Measurements from ENCODE around the gene KRTAP29-1. TPM values are rescaled to one million over a fixed set of nuclear protein-coding genes. Genes with fewer than 3 reads are reported as not detected.
"Not testable (repeated sequence)": the region's sequence is repeated elsewhere in the genome, so short reads cannot be mapped to it uniquely, and the experiment has no call there.

The KRTAP29-1 gene
- total RNA-seq, 1 donor from 2014 or later, result not detected

DNA sequence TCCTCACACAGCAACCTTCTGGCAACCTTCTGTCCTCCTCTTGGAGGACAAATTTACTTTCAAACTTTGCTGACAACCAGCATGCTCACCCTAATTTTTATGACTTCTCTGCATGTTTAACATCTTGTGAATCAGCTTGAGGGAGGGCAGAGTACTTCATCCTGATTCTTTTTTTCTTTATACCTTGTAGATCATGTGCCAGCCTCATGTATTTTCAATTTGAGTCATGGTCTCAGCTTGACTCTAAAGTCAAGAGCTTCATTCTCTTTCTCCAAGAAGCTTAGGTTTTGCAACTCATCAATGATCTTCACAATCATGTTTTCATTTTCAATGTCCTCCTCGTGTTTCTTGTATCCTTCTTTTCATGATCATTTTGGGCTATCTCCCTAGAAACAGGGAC lies 30.8 kb downstream of the KRTAP29-1 start:
- no peaks in the 10 kb centered on the region for H3K9me3 ChIP-seq
- no peak for ATAC-seq
- no peak overlapping the region for H3K4me3 ChIP-seq
- no peak overlapping the region for H3K27ac ChIP-seq
- no peak for TF ChIP-seq CTCF (IDR thresholded peaks at IDR 0.05)
- intact Hi-C loops (cut with DNase I), result no loop called here
- peaks cover 5% of the 10 kb centered on the region for H3K27me3 ChIP-seq (ENCODE audit: low read depth)
- DNase-seq, result no peak
- H3K36me3 ChIP-seq, result no peaks in the 10 kb centered on the region
- no peaks in the 10 kb centered on the region for H3K4me1 ChIP-seq

DNA sequence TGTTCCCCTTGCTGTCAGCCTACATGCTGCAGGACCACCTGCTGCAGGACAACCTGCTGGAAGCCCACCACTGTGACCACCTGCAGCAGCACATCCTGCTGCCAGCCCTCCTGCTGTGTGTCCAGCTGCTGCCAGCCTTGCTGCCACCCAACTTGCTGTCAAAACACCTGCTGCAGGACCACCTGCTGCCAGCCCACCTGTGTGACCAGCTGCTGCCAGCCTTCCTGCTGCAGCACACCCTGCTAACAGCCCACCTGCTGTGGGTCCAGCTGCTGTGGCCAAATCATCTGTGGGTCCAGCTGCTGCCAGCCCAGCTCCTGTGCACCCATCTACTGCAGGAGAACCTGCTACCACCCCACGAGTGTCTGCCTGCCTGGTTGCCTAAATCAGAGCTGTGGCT lies 31.3 kb downstream of the KRTAP29-1 start:
- H3K4me3 ChIP-seq; H3K36me3 ChIP-seq; H3K27ac ChIP-seq; H3K9me3 ChIP-seq; intact Hi-C loops (cut with DNase I); H3K27me3 ChIP-seq (ENCODE audit: low read depth); DNase-seq; H3K4me1 ChIP-seq; ATAC-seq: not testable (repeated sequence)

- H3K4me1 ChIP-seq, result no peaks in the 10 kb centered on the region
- DNase-seq, result no peak
Measured at GRCh38 chr17:41267711-41268110, 34.9 kb downstream of the KRTAP29-1 start.

GRCh38 chr17:41265078-41265477 lies 37.6 kb downstream of the KRTAP29-1 start, which contains the start of gene KRTAP9-6:
KRTAP9-6 (plus strand) TSS chr17:41265378; CDS start chr17:41265378, 0 bp downstream.
- no peak within 1 kb of the TSS for H3K4me3 ChIP-seq
- H3K4me1 ChIP-seq, result no peaks in the 10 kb centered on the region
- intact Hi-C loops (cut with DNase I), result no loop called here
- peaks cover 11% of the 10 kb centered on the region for H3K27me3 ChIP-seq (ENCODE audit: low read depth)
- no peak for TF ChIP-seq CTCF (IDR thresholded peaks at IDR 0.05)
- no peaks in the 10 kb centered on the region for H3K9me3 ChIP-seq
- DNase-seq (no peak), ATAC-seq (no peak)
- H3K27ac ChIP-seq, result no peak within 1 kb of the TSS
- no peaks in the 10 kb centered on the region for H3K36me3 ChIP-seq

More at GRCh38 chr17:41267711-41268110, 34.9 kb downstream of the KRTAP29-1 start:
- H3K27ac ChIP-seq, result no peak overlapping the region
- TF ChIP-seq CTCF (IDR thresholded peaks at IDR 0.05), result no peak
- H3K27me3 ChIP-seq (ENCODE audit: low read depth), result peaks cover 8% of the 10 kb centered on the region
- intact Hi-C loops (cut with DNase I), result no loop called here
- H3K4me3 ChIP-seq, result no peak overlapping the region
- no peaks in the 10 kb centered on the region for H3K9me3 ChIP-seq
- ATAC-seq, result no peak
- H3K36me3 ChIP-seq, result no peaks in the 10 kb centered on the region

DNA sequence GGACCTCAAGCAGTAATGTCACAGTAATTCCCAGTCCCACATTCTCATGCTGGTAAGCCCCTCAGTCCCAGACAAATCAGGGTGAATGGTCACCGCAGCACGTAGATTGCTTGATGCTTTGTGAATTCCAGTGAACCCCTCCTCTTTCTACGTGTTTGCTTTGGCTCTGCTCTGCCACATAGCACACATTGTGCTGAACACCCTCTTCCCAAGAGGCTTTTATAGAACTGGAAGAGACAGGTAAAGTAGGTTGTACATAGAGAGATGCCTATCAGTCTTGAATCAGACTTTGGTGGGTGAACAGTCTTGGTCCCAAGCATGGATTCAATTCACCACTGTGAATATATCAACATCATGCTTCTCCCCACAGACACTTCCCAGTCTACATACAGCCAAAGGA lies 38.1 kb downstream of the KRTAP29-1 start:
- Histone ChIP-seq H3K27me3 (ENCODE audit: low read depth) (peaks cover 12% of the 10 kb centered on the region), H3K27ac (no peak overlapping the region), H3K9me3 (no peaks in the 10 kb centered on the region), H3K4me1 (no peaks in the 10 kb centered on the region), H3K4me3 (no peak overlapping the region), H3K36me3 (no peaks in the 10 kb centered on the region)
- no peak for TF ChIP-seq CTCF (IDR thresholded peaks at IDR 0.05)
- intact Hi-C loops (cut with DNase I), result no loop called here
- DNase-seq (no peak), ATAC-seq (no peak)

DNA sequence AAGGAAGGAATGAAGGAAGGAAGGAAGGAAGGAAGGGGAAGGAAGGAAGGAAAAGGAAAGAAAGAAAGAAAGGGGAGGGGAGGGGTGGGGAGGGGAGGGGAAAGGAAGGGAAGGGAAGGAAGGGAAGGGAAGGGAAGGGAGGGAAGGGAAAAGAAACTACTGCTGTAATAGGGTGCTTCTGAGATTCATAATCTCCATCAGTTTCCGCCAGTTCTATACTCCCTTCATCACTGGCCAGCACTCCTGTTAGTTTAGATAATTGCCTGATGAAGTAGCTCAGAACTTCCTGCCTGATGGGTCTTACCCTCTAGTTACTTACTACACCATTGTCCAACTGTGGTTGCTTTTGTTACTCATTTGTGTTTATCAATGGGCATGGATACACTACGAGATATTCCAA lies 39.4 kb downstream of the KRTAP29-1 start:
- TF ChIP-seq CTCF (IDR thresholded peaks at IDR 0.05), result no peak
- Histone ChIP-seq H3K4me1 (no peaks in the 10 kb centered on the region), H3K9me3 (no peaks in the 10 kb centered on the region), H3K4me3 (no peak overlapping the region), H3K27me3 (ENCODE audit: low read depth) (peaks cover 18% of the 10 kb centered on the region), H3K27ac (no peak overlapping the region), H3K36me3 (no peaks in the 10 kb centered on the region)
- no peak for ATAC-seq
- intact Hi-C loops (cut with DNase I), result no loop called here
- DNase-seq, result no peak
